ENCODE measurements around the gene PKLR.

The PKLR gene

GRCh38 chr1:155326631-155327037, 25.4 kb upstream of the PKLR start:
- no peaks in the 10 kb centered on the region for H3K9me3 ChIP-seq (ENCODE audit: low read length)
- H3K4me3 ChIP-seq (ENCODE audit: low read depth, low read length, poor library complexity, severe bottlenecking) = no peak overlapping the region
- H3K27ac ChIP-seq (ENCODE audit: low read depth, low read length, poor library complexity, severe bottlenecking) = peak overlapping the region; percentile 12
- peaks cover 19% of the 10 kb centered on the region; the same call in 1 of the 2 replicates for H3K36me3 ChIP-seq (ENCODE audit: insufficient read depth, low read length)
- no peak overlapping the region for H2AFZ ChIP-seq (ENCODE audit: low read length)
- H3K27me3 ChIP-seq (ENCODE audit: insufficient read depth, low read length) = no peaks in the 10 kb centered on the region
- H3K4me2 ChIP-seq (ENCODE audit: low read length) = no peak overlapping the region; the same call in 1 of the 2 replicates
- H3K4me1 ChIP-seq (ENCODE audit: insufficient read depth, low read length, severe bottlenecking) = peaks cover 24% of the 10 kb centered on the region
- no peaks in the 10 kb centered on the region for H3K79me2 ChIP-seq (ENCODE audit: insufficient read depth, low read length)
- no peak overlapping the region for H3K9ac ChIP-seq (ENCODE audit: low read length)
- TF ChIP-seq EZH2 (IDR thresholded peaks at IDR 0.05; ENCODE audit: borderline replicate concordance, low read length) (no peak), CTCF (IDR thresholded peaks at IDR 0.05; ENCODE audit: low read length) (no peak)
- H3K9me2 ChIP-seq (ENCODE audit: low read depth, low read length) = no peaks in the 10 kb centered on the region
- H3F3A ChIP-seq (ENCODE audit: insufficient read depth, low read length) = peaks cover 4% of the 10 kb centered on the region; the same call in 1 of the 2 replicates
- H4K20me1 ChIP-seq (ENCODE audit: insufficient read depth, low read length) = no peaks in the 10 kb centered on the region

- no peaks in the 10 kb centered on the region for H4K20me1 ChIP-seq (ENCODE audit: insufficient read depth, low read length)
- no peaks in the 10 kb centered on the region for H3K9me2 ChIP-seq (ENCODE audit: low read depth, low read length)
- peaks cover 14% of the 10 kb centered on the region; the same call in 1 of the 2 replicates for H3K36me3 ChIP-seq (ENCODE audit: insufficient read depth, low read length)
- H3K4me1 ChIP-seq (ENCODE audit: insufficient read depth, low read length, severe bottlenecking) = peaks cover 30% of the 10 kb centered on the region
- H3K9me3 ChIP-seq (ENCODE audit: low read length) = no peaks in the 10 kb centered on the region
- no peak overlapping the region for H2AFZ ChIP-seq (ENCODE audit: low read length)
- H3F3A ChIP-seq (ENCODE audit: insufficient read depth, low read length) = peaks cover 4% of the 10 kb centered on the region; the same call in 1 of the 2 replicates
- peak overlapping the region; percentile 97; the same call in 1 of the 2 replicates for H3K4me2 ChIP-seq (ENCODE audit: low read length)
- no peaks in the 10 kb centered on the region for H3K79me2 ChIP-seq (ENCODE audit: insufficient read depth, low read length)
- no peaks in the 10 kb centered on the region for H3K27me3 ChIP-seq (ENCODE audit: insufficient read depth, low read length)
- peak overlapping the region; percentile 12 for H3K27ac ChIP-seq (ENCODE audit: low read depth, low read length, poor library complexity, severe bottlenecking)
- H3K4me3 ChIP-seq (ENCODE audit: low read depth, low read length, poor library complexity, severe bottlenecking) = no peak overlapping the region
- TF ChIP-seq CTCF (IDR thresholded peaks at IDR 0.05; ENCODE audit: low read length) = no peak
- TF ChIP-seq EZH2 (IDR thresholded peaks at IDR 0.05; ENCODE audit: borderline replicate concordance, low read length) = no peak
- H3K9ac ChIP-seq (ENCODE audit: low read length) = no peak overlapping the region
Measured at GRCh38 chr1:155326020-155326526, 24.8 kb upstream of the PKLR start.

GRCh38 chr1:155325603-155325893, 24.3 kb upstream of the PKLR start:
- Histone ChIP-seq H4K20me1 (ENCODE audit: insufficient read depth, low read length) (no peaks in the 10 kb centered on the region), H3K27ac (ENCODE audit: low read depth, low read length, poor library complexity, severe bottlenecking) (peak overlapping the region; percentile 12)

More at GRCh38 chr1:155325603-155325893, 24.3 kb upstream of the PKLR start:
- Histone ChIP-seq H3K79me2 (ENCODE audit: insufficient read depth, low read length) (no peaks in the 10 kb centered on the region), H3K9me3 (ENCODE audit: low read length) (no peaks in the 10 kb centered on the region), H3K9me2 (ENCODE audit: low read depth, low read length) (no peaks in the 10 kb centered on the region), H2AFZ (ENCODE audit: low read length) (no peak overlapping the region), H3F3A (ENCODE audit: insufficient read depth, low read length) (peaks cover 4% of the 10 kb centered on the region; the same call in 1 of the 2 replicates), H3K4me1 (ENCODE audit: insufficient read depth, low read length, severe bottlenecking) (peaks cover 35% of the 10 kb centered on the region), H3K27me3 (ENCODE audit: insufficient read depth, low read length) (no peaks in the 10 kb centered on the region), H3K4me2 (ENCODE audit: low read length) (peak overlapping the region; percentile 97), H3K4me3 (ENCODE audit: low read depth, low read length, poor library complexity, severe bottlenecking) (peak overlapping the region; percentile 83), H3K36me3 (ENCODE audit: insufficient read depth, low read length) (peaks cover 9% of the 10 kb centered on the region; the same call in 1 of the 2 replicates), H3K9ac (ENCODE audit: low read length) (no peak overlapping the region; the same call in 1 of the 2 replicates)
- TF ChIP-seq CTCF (IDR thresholded peaks at IDR 0.05; ENCODE audit: low read length) (no peak), EZH2 (IDR thresholded peaks at IDR 0.05; ENCODE audit: borderline replicate concordance, low read length) (no peak)

All from OCI-LY1 (cell line).